ENCODE results near the gene ARHGEF3. TPM values are rescaled to one million over a fixed set of nuclear protein-coding genes. Genes with fewer than 3 reads are reported as not detected.

The ARHGEF3 gene
- total RNA-seq, 1 experiment from 2014 or later: 10.2 TPM

DNA sequence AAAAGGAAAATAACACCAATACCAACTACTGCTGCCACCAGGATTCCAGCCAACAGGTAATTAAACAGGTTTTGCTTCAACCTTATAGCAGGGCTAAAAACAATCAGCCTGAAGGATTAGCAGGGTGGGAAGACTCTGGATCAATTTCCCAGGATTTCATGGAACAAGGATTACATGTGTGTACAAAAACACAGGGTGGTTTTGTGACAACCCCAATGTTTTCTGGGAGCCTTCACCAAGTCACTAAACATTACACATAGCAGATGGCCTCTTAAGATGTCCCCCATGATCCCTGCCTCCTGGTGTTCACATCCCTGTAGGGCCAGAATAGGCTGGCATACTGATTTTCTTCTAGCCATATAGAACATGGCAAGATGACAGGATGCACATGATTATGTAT is 42.8 kb upstream of the ARHGEF3 start:
- Histone ChIP-seq H3K4me1 (no peaks in the 10 kb centered on the region), H3K36me3 (ENCODE audit: control insufficient read depth, insufficient read depth, low read length) (no peaks in the 10 kb centered on the region), H3K9me3 (no peaks in the 10 kb centered on the region), H3K27me3 (replicated peaks; ENCODE audit: control insufficient read depth, insufficient read depth, low read length) (no peaks in the 10 kb centered on the region), H3K4me3 (ENCODE audit: low read depth, low read length) (no peak overlapping the region)
- BruUV-seq (replicated peaks): no TSS peak
- CTCF ChIA-PET: interaction anchor here (0.6 kb wide), 1 partner anchor 65 kb away, joined by 3 read pairs; no protein-coding TSS in a partner anchor
- DNase-seq: no peak
- no peak overlapping the region for H3K27ac Mint-ChIP-seq (ENCODE audit: unreplicated experiment)
- H3K4me3 Mint-ChIP-seq (ENCODE audit: unreplicated experiment): no peak overlapping the region
- H3K36me3 Mint-ChIP-seq (ENCODE audit: insufficient read depth, unreplicated experiment): no peaks in the 10 kb centered on the region
- H3K4me1 Mint-ChIP-seq (ENCODE audit: low read depth, unreplicated experiment): no peaks in the 10 kb centered on the region
- POLR2A ChIA-PET: no interaction called here
- H3K27me3 Mint-ChIP-seq (ENCODE audit: insufficient read depth, unreplicated experiment): no peaks in the 10 kb centered on the region
- TF ChIP-seq, protein P1, sequence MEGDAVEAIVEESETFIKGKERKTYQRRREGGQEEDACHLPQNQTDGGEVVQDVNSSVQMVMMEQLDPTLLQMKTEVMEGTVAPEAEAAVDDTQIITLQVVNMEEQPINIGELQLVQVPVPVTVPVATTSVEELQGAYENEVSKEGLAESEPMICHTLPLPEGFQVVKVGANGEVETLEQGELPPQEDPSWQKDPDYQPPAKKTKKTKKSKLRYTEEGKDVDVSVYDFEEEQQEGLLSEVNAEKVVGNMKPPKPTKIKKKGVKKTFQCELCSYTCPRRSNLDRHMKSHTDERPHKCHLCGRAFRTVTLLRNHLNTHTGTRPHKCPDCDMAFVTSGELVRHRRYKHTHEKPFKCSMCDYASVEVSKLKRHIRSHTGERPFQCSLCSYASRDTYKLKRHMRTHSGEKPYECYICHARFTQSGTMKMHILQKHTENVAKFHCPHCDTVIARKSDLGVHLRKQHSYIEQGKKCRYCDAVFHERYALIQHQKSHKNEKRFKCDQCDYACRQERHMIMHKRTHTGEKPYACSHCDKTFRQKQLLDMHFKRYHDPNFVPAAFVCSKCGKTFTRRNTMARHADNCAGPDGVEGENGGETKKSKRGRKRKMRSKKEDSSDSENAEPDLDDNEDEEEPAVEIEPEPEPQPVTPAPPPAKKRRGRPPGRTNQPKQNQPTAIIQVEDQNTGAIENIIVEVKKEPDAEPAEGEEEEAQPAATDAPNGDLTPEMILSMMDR (IDR thresholded peaks at IDR 0.05; ENCODE audit: insufficient read depth in 1 of 2, low read depth in 1 of 2, low read length in 1 of 2, severe bottlenecking in 1 of 2, unreplicated experiment in 1 of 2): no peak
- intact Hi-C loops (cut with micrococcal nuclease; ENCODE audit: unreplicated experiment): no loop called here
- no peaks in the 10 kb centered on the region for H3K9me3 Mint-ChIP-seq (ENCODE audit: unreplicated experiment)

DNA sequence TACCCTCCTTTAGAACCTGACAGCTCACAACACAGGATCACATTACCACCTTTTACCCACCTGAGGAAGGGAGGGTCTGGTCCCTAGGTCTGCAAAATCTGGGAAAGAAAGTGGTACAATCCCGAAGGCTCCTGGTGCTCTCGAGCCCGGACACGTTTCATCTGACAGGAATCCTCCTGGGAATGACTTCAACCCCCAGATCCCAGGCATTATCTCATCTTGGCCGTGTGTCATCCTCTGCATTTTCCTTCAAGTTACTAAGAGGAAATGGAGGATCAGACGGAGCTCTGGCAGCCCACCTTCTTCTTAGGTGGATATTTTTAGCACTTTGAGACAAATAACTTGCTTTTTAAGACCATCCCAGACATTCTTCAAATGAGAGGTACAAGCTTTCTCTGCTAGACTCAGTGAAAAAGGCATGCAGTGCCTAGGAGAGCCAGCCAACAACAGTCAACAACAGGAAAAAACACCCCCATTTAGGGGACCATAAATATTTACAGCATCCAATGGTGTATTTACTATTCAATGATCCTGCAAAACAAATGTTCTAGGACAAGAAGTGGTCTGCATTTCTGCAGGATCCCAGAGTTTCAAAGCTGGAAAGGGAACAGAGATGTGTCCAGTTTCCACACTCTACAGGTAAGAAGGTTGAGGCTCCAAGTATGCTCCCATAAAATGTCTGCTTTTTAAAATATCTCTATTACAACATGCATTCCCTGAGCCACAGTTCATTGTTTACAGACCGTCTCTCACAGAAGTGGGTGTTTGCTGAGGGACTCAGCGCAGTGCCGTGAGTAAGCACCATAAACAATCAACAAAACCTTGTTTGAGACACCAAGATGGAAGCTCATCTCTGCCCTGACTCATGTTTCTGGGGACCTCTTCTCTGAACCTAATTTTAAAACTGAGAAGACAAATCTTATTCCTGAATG is 38.3 kb upstream of the ARHGEF3 start:
- ChIA-PET POLR2A (no interaction called here), CTCF (interaction anchor here (0.6 kb wide), 1 partner anchor 158 kb away, joined by 3 read pairs; no protein-coding TSS in a partner anchor)
- Histone ChIP-seq H3K36me3 (ENCODE audit: control insufficient read depth, insufficient read depth, low read length) (no peaks in the 10 kb centered on the region), H3K4me1 (no peaks in the 10 kb centered on the region), H3K27me3 (replicated peaks; ENCODE audit: control insufficient read depth, insufficient read depth, low read length) (no peaks in the 10 kb centered on the region), H3K9me3 (no peaks in the 10 kb centered on the region), H3K4me3 (ENCODE audit: low read depth, low read length) (no peak overlapping the region)
- H3K4me1 Mint-ChIP-seq (ENCODE audit: low read depth, unreplicated experiment): no peaks in the 10 kb centered on the region
- H3K27ac Mint-ChIP-seq (ENCODE audit: unreplicated experiment): no peak overlapping the region
- BruUV-seq (replicated peaks): no TSS peak
- H3K9me3 Mint-ChIP-seq (ENCODE audit: unreplicated experiment): no peaks in the 10 kb centered on the region
- no peaks in the 10 kb centered on the region for H3K27me3 Mint-ChIP-seq (ENCODE audit: insufficient read depth, unreplicated experiment)
- TF ChIP-seq, protein P1 (IDR thresholded peaks at IDR 0.05; ENCODE audit: insufficient read depth in 1 of 2, low read depth in 1 of 2, low read length in 1 of 2, severe bottlenecking in 1 of 2, unreplicated experiment in 1 of 2): no peak
- no peak for DNase-seq
- no peaks in the 10 kb centered on the region for H3K36me3 Mint-ChIP-seq (ENCODE audit: insufficient read depth, unreplicated experiment)
- intact Hi-C loops (cut with micrococcal nuclease; ENCODE audit: unreplicated experiment): no loop called here
- H3K4me3 Mint-ChIP-seq (ENCODE audit: unreplicated experiment): no peak overlapping the region

DNA sequence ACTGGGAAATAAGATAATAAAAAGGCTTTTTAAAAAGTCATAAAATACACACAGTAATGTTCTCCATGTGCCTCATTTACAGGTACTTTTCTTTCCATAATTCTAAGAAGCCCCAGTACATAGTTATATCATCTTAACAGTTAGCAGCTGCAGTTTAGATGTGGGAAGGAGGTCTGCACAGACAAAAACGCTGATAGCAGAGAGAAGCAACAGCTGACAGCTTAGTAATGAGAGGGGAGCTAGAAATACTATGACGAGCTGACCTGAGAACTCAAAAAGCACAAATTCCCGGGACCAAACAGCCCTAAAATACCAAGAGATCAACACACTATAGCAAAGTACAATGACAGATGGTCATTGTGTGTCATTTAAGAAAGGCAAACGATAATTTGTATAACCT is 36.7 kb upstream of the ARHGEF3 start:
- POLR2A ChIA-PET: no interaction called here

More for the DNA sequence above, 36.7 kb upstream of the ARHGEF3 start:
- Mint-ChIP-seq H3K27me3 (ENCODE audit: insufficient read depth, unreplicated experiment) (no peaks in the 10 kb centered on the region), H3K4me3 (ENCODE audit: unreplicated experiment) (no peak overlapping the region), H3K9me3 (ENCODE audit: unreplicated experiment) (no peaks in the 10 kb centered on the region), H3K4me1 (ENCODE audit: low read depth, unreplicated experiment) (no peaks in the 10 kb centered on the region), H3K27ac (ENCODE audit: unreplicated experiment) (no peak overlapping the region), H3K36me3 (ENCODE audit: insufficient read depth, unreplicated experiment) (no peaks in the 10 kb centered on the region)
- H3K27me3 ChIP-seq (replicated peaks; ENCODE audit: control insufficient read depth, insufficient read depth, low read length): no peaks in the 10 kb centered on the region
- H3K4me3 ChIP-seq (ENCODE audit: low read depth, low read length): no peak overlapping the region
- no TSS peak for BruUV-seq (replicated peaks)
- no peaks in the 10 kb centered on the region for H3K9me3 ChIP-seq
- H3K4me1 ChIP-seq: no peaks in the 10 kb centered on the region
- CTCF ChIA-PET: no interaction called here
- no peaks in the 10 kb centered on the region for H3K36me3 ChIP-seq (ENCODE audit: control insufficient read depth, insufficient read depth, low read length)
- no peak for DNase-seq
- intact Hi-C loops (cut with micrococcal nuclease; ENCODE audit: unreplicated experiment): no loop called here
- TF ChIP-seq, protein P1 (IDR thresholded peaks at IDR 0.05; ENCODE audit: insufficient read depth in 1 of 2, low read depth in 1 of 2, low read length in 1 of 2, severe bottlenecking in 1 of 2, unreplicated experiment in 1 of 2): no peak
